ENCODE results near the gene C1GALT1.
"Not testable (repeated sequence)": the region's sequence is repeated elsewhere in the genome, so short reads cannot be mapped to it uniquely, and the experiment has no call there.

C1GALT1 gene

DNA sequence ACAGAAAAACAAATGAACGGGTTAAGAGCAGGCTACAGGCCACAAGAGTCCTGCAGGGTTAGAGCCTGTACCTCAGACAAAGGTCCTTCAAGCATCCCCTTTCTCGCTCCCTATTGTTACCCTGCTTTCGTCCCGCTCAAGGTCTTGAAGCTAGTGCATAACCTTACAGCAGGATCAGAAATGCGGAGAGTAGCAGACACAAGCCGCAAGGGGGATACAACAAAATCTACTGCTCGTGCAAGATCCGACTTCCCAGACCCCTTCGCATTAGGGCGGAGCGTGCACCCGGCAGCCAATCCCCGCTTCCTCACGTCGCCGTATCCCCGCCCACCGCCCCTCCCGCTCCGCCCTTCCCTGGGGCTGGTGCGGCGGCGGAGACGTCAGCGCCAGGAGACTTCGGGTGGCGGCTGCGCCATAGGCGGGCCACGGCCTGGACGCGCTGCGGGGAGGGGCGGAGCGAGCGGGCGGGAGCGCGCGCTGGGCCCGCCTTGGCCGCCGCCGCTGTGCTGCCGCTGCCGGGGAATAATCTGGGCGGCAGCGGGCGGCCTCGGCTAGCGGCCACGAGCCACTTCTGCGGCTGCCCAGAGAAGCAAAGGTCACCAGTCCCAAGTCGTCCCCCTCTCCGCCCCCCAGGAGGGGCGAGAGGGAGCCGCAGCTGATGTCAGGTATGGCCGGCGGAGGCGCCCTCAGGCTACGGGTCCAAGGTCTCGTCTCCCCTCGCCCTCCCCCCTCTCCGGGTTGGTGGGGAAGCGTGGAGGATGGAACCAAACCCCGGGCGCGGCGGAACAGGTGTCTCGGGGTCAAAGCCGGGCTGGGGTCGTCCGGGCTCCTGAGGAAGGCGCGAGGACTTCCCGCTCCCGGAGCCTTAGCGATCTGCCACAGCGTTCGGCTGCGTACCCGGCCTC, at the start of gene C1GALT1:
C1GALT1 (plus strand) TSS at position 389 of the 905 bp plus-strand sequence. CDS start 51,776 bp downstream, outside the sequence.
- TF ChIP-seq, protein P1, sequence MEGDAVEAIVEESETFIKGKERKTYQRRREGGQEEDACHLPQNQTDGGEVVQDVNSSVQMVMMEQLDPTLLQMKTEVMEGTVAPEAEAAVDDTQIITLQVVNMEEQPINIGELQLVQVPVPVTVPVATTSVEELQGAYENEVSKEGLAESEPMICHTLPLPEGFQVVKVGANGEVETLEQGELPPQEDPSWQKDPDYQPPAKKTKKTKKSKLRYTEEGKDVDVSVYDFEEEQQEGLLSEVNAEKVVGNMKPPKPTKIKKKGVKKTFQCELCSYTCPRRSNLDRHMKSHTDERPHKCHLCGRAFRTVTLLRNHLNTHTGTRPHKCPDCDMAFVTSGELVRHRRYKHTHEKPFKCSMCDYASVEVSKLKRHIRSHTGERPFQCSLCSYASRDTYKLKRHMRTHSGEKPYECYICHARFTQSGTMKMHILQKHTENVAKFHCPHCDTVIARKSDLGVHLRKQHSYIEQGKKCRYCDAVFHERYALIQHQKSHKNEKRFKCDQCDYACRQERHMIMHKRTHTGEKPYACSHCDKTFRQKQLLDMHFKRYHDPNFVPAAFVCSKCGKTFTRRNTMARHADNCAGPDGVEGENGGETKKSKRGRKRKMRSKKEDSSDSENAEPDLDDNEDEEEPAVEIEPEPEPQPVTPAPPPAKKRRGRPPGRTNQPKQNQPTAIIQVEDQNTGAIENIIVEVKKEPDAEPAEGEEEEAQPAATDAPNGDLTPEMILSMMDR (IDR thresholded peaks at IDR 0.05) = no peak
- Histone ChIP-seq H3K4me3 (peak within 1 kb of the TSS; percentile 98), H3K27ac (peak within 1 kb of the TSS; percentile 86 to 98)
- peak; percentile 98 for DNase-seq (ENCODE audit: low spot score)

GRCh38 chr7:7134046-7134445, 48.3 kb upstream of the C1GALT1 start:
- no peak for DNase-seq (ENCODE audit: low spot score)
- H3K27ac ChIP-seq = peak overlapping the region in 1 of 2 donors; percentile 53
- no peak overlapping the region for H3K4me3 ChIP-seq
- TF ChIP-seq, protein P1 (IDR thresholded peaks at IDR 0.05) = no peak

GRCh38 chr7:7135074-7135473, 47.3 kb upstream of the C1GALT1 start:
- TF ChIP-seq, protein P1 (IDR thresholded peaks at IDR 0.05) = no peak
- Histone ChIP-seq H3K27ac (peak overlapping the region in 1 of 2 donors; percentile 69), H3K4me3 (no peak overlapping the region)
- DNase-seq (ENCODE audit: low spot score) = no peak

GRCh38 chr7:7135924-7136323, 46.4 kb upstream of the C1GALT1 start:
- peak overlapping the region in 1 of 2 donors; percentile 69 for H3K27ac ChIP-seq

GRCh38 chr7:7136466-7137381, 45.6 kb upstream of the C1GALT1 start:
- TF ChIP-seq, protein P1 (IDR thresholded peaks at IDR 0.05) = no peak
- H3K4me3 ChIP-seq = peak overlapping the region; percentile 50
- DNase-seq (ENCODE audit: low spot score) = no peak
- H3K27ac ChIP-seq = peak overlapping the region in 1 of 2 donors; percentile 69

More at GRCh38 chr7:7135924-7136323, 46.4 kb upstream of the C1GALT1 start:
- peak overlapping the region; percentile 50 for H3K4me3 ChIP-seq
- not testable (repeated sequence) for DNase-seq (ENCODE audit: low spot score)

DNA sequence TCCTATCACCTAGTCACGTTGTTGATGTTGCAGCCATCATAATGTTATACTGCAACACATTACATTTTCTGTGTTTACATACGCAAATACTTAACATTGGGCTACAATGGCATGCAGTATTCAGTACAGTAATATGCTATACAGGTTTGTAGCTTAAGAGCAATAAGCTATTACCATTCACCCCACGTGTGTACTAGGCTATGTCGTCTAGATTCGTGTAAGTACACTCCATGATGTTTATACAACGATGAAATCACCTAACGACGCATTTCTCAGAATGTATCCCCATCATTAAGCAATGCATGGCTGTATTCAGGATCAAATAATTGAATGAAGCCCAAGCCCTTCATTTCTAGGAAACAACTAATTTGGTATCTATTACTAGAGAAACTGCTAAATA, 43.4 kb upstream of the C1GALT1 start:
- no peak overlapping the region for H3K4me3 ChIP-seq
- H3K27ac ChIP-seq = no peak overlapping the region
- TF ChIP-seq, protein P1 (IDR thresholded peaks at IDR 0.05) = no peak
- DNase-seq (ENCODE audit: low spot score) = no peak

DNA sequence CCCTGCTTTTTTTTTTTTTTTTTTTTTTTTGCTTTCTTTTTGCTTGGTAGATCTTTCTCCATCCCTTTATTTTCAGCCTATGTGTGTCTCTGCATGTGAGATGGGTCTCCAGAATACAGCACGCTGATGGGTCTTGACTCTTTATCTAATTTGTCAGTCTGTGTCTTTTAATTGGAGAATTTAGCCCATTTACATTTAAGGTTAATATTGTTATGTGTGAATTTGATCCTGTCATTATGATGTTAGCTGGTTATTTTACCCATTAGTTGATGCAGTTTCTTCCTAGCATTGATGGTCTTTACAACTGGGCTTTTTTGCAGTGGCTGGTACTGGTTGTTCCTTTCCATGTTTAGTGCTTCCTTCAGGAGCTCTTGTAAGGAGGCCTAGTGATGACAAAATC, 38.9 kb upstream of the C1GALT1 start:
- H3K4me3 ChIP-seq; DNase-seq (ENCODE audit: low spot score); H3K27ac ChIP-seq: not testable (repeated sequence)

- not testable (repeated sequence) for H3K27ac ChIP-seq; DNase-seq (ENCODE audit: low spot score); H3K4me3 ChIP-seq
Observed at GRCh38 chr7:7145151-7145550, 37.2 kb upstream of the C1GALT1 start.
